NCI-H2227 (cell line): ENCODE results near the gene STEEP1.
A peak's percentile ranks its signal among the peaks of the same experiment; 100 is the strongest.

Source experiments
- DNase-seq: peaks from one replicate; lab custom pipeline; 2025; ENCODE audit not compliant: unreplicated experiment; lab: John Stamatoyannopoulos, UW

STEEP1 gene

GRCh38 chrX:119489212-119490074 is 75.8 kb downstream of the STEEP1 start:
- no peak for DNase-seq

- peak; percentile 73 for DNase-seq
Observed at GRCh38 chrX:119488749-119489148, 76.5 kb downstream of the STEEP1 start.
